Measurements from ENCODE around the gene WBP4. TPM values are rescaled to one million over a fixed set of nuclear protein-coding genes. Genes with fewer than 3 reads are reported as not detected.

The WBP4 gene
- total RNA-seq, 1 donor from 2014 or later, result 8.2 TPM

DNA sequence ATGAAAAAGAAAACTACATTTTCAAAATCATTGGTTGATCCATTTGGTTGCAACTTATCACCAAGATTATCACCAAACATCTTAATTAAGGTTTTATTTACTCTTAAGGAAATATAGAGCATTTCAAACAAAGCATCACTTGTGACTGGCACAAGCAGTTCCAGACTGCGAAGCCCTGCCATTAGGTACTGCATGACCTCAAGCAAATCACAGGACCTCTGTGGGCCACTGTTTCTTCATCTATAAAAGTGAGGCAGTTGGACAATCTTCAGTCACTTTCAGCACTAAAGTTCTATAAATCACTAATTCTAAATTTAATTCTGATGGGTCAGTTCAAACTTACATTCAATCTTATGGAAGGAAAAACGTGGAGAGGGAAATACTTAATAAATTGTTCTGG, 44.1 kb upstream of the WBP4 start:
- H3K27ac Mint-ChIP-seq (ENCODE audit: unreplicated experiment), result no peak overlapping the region

GRCh38 chr13:41017817-41018601, 43.3 kb upstream of the WBP4 start:
- DNase-seq (ENCODE audit: low spot score), result no peak
- H3K4me3 Mint-ChIP-seq (ENCODE audit: unreplicated experiment), result no peak overlapping the region
- H3K27ac Mint-ChIP-seq (ENCODE audit: unreplicated experiment), result no peak overlapping the region
- H3K9me3 Mint-ChIP-seq (ENCODE audit: unreplicated experiment), result no peaks in the 10 kb centered on the region
- TF ChIP-seq, protein P1, sequence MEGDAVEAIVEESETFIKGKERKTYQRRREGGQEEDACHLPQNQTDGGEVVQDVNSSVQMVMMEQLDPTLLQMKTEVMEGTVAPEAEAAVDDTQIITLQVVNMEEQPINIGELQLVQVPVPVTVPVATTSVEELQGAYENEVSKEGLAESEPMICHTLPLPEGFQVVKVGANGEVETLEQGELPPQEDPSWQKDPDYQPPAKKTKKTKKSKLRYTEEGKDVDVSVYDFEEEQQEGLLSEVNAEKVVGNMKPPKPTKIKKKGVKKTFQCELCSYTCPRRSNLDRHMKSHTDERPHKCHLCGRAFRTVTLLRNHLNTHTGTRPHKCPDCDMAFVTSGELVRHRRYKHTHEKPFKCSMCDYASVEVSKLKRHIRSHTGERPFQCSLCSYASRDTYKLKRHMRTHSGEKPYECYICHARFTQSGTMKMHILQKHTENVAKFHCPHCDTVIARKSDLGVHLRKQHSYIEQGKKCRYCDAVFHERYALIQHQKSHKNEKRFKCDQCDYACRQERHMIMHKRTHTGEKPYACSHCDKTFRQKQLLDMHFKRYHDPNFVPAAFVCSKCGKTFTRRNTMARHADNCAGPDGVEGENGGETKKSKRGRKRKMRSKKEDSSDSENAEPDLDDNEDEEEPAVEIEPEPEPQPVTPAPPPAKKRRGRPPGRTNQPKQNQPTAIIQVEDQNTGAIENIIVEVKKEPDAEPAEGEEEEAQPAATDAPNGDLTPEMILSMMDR (IDR thresholded peaks at IDR 0.05; ENCODE audit: unreplicated experiment), result no peak
- H3K4me1 Mint-ChIP-seq (ENCODE audit: unreplicated experiment), result peaks cover 3% of the 10 kb centered on the region
- H3K27me3 Mint-ChIP-seq (ENCODE audit: unreplicated experiment), result no peaks in the 10 kb centered on the region
- H3K36me3 Mint-ChIP-seq (ENCODE audit: low read depth, unreplicated experiment), result no peaks in the 10 kb centered on the region

More for the DNA sequence above, 44.1 kb upstream of the WBP4 start:
- Mint-ChIP-seq H3K4me1 (ENCODE audit: unreplicated experiment) (peaks cover 3% of the 10 kb centered on the region), H3K9me3 (ENCODE audit: unreplicated experiment) (no peaks in the 10 kb centered on the region), H3K27me3 (ENCODE audit: unreplicated experiment) (no peaks in the 10 kb centered on the region), H3K36me3 (ENCODE audit: low read depth, unreplicated experiment) (no peaks in the 10 kb centered on the region), H3K4me3 (ENCODE audit: unreplicated experiment) (no peak overlapping the region)
- TF ChIP-seq, protein P1 (IDR thresholded peaks at IDR 0.05; ENCODE audit: unreplicated experiment), result no peak
- no peak for DNase-seq (ENCODE audit: low spot score)

DNA sequence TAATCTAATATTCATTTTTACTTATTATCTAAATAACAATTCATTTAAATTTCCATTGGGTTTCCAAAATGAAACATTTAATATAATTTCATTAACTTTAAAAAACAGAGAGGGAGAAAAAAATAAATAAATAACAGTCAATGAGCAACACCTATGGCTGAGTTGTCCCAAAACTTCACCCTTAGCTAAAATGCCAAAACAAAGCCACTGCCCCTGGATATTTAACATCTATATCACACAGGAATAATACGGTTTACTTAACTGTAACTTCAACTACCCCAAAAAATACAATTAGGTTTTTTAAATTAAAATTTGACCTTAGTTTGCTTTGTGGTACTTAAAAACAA, 42.7 kb upstream of the WBP4 start:
- Mint-ChIP-seq H3K27ac (ENCODE audit: unreplicated experiment) (no peak overlapping the region), H3K9me3 (ENCODE audit: unreplicated experiment) (no peaks in the 10 kb centered on the region), H3K4me3 (ENCODE audit: unreplicated experiment) (no peak overlapping the region), H3K4me1 (ENCODE audit: unreplicated experiment) (peaks cover 3% of the 10 kb centered on the region), H3K36me3 (ENCODE audit: low read depth, unreplicated experiment) (no peaks in the 10 kb centered on the region), H3K27me3 (ENCODE audit: unreplicated experiment) (no peaks in the 10 kb centered on the region)
- TF ChIP-seq, protein P1 (IDR thresholded peaks at IDR 0.05; ENCODE audit: unreplicated experiment), result no peak
- no peak for DNase-seq (ENCODE audit: low spot score)

DNA sequence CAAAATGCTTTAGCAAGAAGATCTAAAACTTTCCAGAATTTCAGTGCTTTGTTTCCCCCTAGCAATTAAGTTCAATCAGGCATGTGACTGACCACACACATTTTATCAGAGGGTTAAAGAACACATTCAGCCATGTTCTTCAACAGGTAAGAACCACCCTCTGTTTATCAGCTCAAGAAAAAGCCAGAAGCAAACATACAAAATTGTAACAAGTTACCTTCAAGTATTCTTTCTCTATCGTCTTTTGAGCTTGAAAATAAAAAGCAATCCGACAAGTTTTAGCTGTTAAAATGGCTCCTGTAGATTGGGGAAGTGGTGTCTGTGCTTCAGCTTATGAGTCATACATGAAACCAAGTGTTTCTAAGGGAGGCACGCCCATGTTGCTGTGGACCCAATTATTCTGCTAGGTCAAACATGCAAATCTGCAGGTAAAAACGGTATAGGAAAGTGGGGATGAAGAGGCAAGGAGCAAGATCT, 42.3 kb upstream of the WBP4 start, which contains the start of gene ELF1:
TSS of gene ELF1 (minus strand) at position 306 of the 477 bp plus-strand sequence. CDS start 37,262 bp downstream, outside the sequence.
- no peaks in the 10 kb centered on the region for H3K36me3 Mint-ChIP-seq (ENCODE audit: low read depth, unreplicated experiment)
- TF ChIP-seq, protein P1 (IDR thresholded peaks at IDR 0.05; ENCODE audit: unreplicated experiment), result no peak
- no peak within 1 kb of the TSS for H3K27ac Mint-ChIP-seq (ENCODE audit: unreplicated experiment)
- peaks cover 3% of the 10 kb centered on the region for H3K4me1 Mint-ChIP-seq (ENCODE audit: unreplicated experiment)
- H3K4me3 Mint-ChIP-seq (ENCODE audit: unreplicated experiment), result no peak within 1 kb of the TSS
- no peaks in the 10 kb centered on the region for H3K27me3 Mint-ChIP-seq (ENCODE audit: unreplicated experiment)
- no peaks in the 10 kb centered on the region for H3K9me3 Mint-ChIP-seq (ENCODE audit: unreplicated experiment)
- no peak for DNase-seq (ENCODE audit: low spot score)

Data from endothelial cell (in vitro differentiated cells).